ENCODE results near the gene INTS7. TPM values are rescaled to one million over a fixed set of nuclear protein-coding genes. Genes with fewer than 3 reads are reported as not detected.

INTS7 gene
- total RNA-seq, 2 donors from 2014 or later, result 11.0 to 18.5 TPM

GRCh38 chr1:211893260-211893659 lies 142.1 kb downstream of the INTS7 start:
- no peaks in the 10 kb centered on the region for H3K36me3 ChIP-seq
- no peak overlapping the region for H3K9ac ChIP-seq (ENCODE audit: low read depth in 2 of 2, low read length in 2 of 2)
- no peak for DNase-seq
- H3K9me3 ChIP-seq, result no peaks in the 10 kb centered on the region
- H3K4me1 ChIP-seq, result no peaks in the 10 kb centered on the region
- no peak overlapping the region for H3K27ac ChIP-seq
- no peaks in the 10 kb centered on the region for H3K27me3 ChIP-seq
- TF ChIP-seq CTCF (IDR thresholded peaks at IDR 0.05), result no peak
- intact Hi-C loops (cut with DNase I), result no loop called here
- H3K4me3 ChIP-seq, result no peak overlapping the region

GRCh38 chr1:211892577-211892976 lies 142.8 kb downstream of the INTS7 start:
- Histone ChIP-seq H3K27me3 (no peaks in the 10 kb centered on the region), H3K27ac (no peak overlapping the region), H3K36me3 (no peaks in the 10 kb centered on the region), H3K4me1 (no peaks in the 10 kb centered on the region), H3K9ac (ENCODE audit: low read depth in 2 of 2, low read length in 2 of 2) (no peak overlapping the region), H3K9me3 (no peaks in the 10 kb centered on the region), H3K4me3 (no peak overlapping the region)
- DNase-seq, result no peak
- intact Hi-C loops (cut with DNase I), result no loop called here
- no peak for TF ChIP-seq CTCF (IDR thresholded peaks at IDR 0.05)

- Histone ChIP-seq H3K4me1 (no peaks in the 10 kb centered on the region), H3K9me3 (no peaks in the 10 kb centered on the region), H3K27ac (no peak overlapping the region), H3K36me3 (no peaks in the 10 kb centered on the region), H3K4me3 (no peak overlapping the region), H3K9ac (ENCODE audit: low read depth in 2 of 2, low read length in 2 of 2) (no peak overlapping the region), H3K27me3 (no peaks in the 10 kb centered on the region)
- TF ChIP-seq CTCF (IDR thresholded peaks at IDR 0.05), result no peak
- intact Hi-C loops (cut with DNase I), result no loop called here
- no peak for DNase-seq
These were observed 143.6 kb downstream of the INTS7 start for GRCh38 chr1:211891708-211892107.

Small RNA genes within 50 kb of the gene (microRNA-seq; reads per million reads assigned to microRNA genes)
- gene MIR3122, result not detected

Other genes with a start within 250 kb of the INTS7 start
- gene LPGAT1, start 204.8 kb downstream of the INTS7 start, total RNA-seq, result 10 to 100 TPM; 44.2 to 50.8 TPM
- gene DTL, start 191 bp upstream of the INTS7 start, total RNA-seq, result 10 to 100 TPM in 1 of 2 donors, 1 to 10 TPM in 1; 5.2 to 19.9 TPM
- gene PPP2R5A, start 249.9 kb upstream of the INTS7 start, total RNA-seq, result 10 to 100 TPM; 62.4 to 78.2 TPM

Measured in colonic mucosa (tissue), 4 donors.